ENCODE results near the gene UGT1A6. TPM values are rescaled to one million over a fixed set of nuclear protein-coding genes. Genes with fewer than 3 reads are reported as not detected.

Gene UGT1A6
- total RNA-seq: not detected in 2 replicates

DNA sequence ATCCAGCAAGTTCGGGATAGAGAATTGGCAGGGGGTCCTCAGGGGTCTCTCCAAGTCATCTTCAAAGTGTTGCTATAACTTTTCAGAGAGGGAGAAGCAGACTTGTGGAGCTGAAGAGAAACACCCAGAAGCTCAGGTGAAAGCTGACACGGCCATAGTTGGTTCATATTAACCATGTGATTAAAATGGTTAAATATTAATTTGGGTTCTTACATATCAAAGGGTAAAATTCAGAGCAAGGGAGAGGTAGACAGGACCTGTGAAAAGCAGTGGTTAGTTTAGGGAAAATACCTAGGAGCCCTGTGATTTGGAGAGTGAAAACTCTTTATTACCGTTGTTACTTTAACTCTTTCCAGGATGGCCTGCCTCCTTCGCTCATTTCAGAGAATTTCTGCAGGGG is at the start of gene UGT1A6:
UGT1A6 (plus strand) TSS at position 243 of the 400 bp plus-strand sequence; CDS start at position 358, 115 bp downstream.

DNA sequence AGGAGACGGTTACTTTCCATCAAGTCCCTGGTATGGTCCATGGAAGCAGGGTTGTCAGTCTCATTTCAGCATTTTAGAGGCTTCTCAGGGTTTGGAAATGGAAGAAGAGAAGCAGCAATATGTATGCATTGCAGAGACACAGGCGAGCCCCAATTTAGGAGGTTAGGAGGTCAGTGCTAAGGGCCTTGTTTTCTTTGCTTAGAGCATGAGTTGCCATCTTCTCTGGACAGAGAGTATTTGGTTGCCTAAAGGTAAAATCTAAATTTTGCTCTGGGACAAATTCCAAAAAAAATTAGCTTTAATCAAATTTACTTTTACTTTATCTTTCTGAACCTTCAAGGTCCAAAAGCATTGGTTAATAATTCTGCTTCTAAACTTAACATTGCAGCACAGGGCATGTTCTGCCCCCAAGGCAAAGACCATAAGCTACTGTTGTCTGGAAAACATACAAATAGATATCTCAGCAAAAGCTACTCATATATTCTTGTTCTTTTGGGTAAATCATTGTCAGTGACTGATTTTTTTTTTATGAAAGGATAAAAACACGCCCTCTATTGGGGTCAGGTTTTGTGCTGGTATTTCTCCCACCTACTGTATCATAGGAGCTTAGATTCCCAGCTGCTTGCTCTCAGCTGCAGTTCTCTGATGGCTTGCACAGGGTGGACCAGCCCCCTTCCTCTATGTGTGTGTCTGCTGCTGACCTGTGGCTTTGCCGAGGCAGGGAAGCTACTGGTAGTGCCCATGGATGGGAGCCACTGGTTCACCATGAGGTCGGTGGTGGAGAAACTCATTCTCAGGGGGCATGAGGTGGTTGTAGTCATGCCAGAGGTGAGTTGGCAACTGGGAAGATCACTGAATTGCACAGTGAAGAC is 21.2 kb upstream of the UGT1A6 start, which contains the start of gene UGT1A9:
UGT1A9 (plus strand) TSS at position 609 of the 872 bp plus-strand sequence; CDS start at position 646, 37 bp downstream.

DNA sequence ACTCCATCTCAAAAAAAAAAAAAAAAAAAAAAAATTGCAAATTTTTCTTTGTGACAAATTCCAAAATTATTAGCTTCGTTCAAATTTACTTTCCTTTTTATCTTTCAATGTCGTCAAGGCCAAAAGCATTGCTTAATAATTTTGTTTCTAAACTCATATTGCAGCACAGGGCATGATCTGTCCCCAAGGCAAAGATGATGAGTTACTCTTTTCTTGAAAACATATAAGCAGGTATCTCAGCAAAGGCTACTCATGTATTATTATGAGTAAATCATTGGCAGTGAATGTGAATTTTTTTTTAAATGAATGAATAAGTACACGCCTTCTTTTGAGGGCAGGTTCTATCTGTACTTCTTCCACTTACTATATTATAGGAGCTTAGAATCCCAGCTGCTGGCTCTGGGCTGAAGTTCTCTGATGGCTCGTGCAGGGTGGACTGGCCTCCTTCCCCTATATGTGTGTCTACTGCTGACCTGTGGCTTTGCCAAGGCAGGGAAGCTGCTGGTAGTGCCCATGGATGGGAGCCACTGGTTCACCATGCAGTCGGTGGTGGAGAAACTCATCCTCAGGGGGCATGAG is 11.1 kb upstream of the UGT1A6 start, which contains the start of gene UGT1A7:
UGT1A7 (plus strand) TSS at position 381 of the 579 bp plus-strand sequence; CDS start at position 418, 37 bp downstream.

DNA sequence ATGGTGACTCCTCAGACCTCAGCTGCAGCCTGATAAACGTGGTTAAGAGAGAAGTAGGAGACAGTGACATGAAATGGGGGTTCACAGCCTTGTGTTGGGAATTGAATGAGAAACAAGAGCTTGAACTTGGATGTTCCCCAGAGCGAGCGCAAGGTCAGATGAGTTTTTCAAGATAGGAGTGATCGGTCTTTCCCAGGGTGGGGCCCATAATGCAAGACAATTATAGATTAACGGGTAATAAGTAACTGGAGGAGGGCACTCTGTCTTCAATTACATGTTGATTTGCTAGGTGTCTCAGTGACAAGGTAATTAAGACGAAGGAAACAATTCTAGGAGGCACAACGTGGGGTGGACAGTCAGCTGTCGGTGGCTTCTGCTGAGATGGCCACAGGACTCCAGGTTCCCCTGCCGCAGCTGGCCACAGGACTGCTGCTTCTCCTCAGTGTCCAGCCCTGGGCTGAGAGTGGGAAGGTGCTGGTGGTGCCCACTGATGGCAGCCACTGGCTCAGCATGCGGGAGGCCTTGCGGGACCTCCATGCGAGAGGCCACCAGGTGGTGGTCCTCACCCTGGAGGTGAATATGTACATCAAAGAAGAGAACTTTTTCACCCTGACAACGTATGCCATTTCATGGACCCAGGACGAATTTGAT is 20.0 kb downstream of the UGT1A6 start, which contains the start of gene UGT1A5:
UGT1A5 (plus strand) TSS at position 297 of the 651 bp plus-strand sequence; CDS start at position 382, 85 bp downstream.

DNA sequence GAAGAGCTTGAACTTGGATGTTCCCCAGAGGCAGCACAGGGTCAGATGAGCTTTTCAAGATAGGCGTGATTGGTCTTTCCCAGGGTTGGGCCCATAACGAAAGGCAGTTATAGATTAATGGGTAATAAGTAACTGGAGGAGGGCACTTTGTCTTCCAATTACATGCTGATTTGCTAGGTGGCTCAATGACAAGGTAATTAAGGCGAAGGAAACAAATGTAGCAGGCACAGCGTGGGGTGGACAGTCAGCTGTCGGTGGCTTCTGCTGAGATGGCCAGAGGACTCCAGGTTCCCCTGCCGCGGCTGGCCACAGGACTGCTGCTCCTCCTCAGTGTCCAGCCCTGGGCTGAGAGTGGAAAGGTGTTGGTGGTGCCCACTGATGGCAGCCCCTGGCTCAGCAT is 25.9 kb downstream of the UGT1A6 start, which contains the start of gene UGT1A4:
UGT1A4 (plus strand) TSS at position 185 of the 400 bp plus-strand sequence; CDS start at position 270, 85 bp downstream.

DNA sequence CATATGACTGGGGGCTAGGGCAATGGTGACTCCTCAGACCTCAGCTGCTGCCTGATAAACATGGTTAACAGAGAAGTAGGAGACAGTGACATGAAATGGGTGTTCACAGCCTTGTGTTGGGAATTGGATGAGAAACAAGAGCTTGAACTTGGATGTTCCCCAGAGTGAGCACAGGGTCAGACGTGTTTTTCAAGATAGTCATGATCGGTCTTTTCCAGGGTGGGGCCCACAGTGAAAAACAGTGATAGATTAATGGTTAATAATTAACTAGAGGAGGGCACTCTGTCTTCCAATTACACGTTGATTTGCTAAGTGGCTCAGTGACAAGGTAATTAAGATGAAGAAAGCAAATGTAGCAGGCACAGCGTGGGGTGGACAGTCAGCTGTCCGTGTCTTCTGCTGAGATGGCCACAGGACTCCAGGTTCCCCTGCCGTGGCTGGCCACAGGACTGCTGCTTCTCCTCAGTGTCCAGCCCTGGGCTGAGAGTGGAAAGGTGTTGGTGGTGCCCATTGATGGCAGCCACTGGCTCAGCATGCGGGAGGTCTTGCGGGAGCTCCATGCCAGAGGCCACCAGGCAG is 36.1 kb downstream of the UGT1A6 start, which contains the start of gene UGT1A3:
UGT1A3 (plus strand) TSS at position 320 of the 579 bp plus-strand sequence; CDS start at position 405, 85 bp downstream.

DNA sequence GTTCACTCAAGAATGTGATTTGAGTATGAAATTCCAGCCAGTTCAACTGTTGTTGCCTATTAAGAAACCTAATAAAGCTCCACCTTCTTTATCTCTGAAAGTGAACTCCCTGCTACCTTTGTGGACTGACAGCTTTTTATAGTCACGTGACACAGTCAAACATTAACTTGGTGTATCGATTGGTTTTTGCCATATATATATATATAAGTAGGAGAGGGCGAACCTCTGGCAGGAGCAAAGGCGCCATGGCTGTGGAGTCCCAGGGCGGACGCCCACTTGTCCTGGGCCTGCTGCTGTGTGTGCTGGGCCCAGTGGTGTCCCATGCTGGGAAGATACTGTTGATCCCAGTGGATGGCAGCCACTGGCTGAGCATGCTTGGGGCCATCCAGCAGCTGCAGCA is 67.4 kb downstream of the UGT1A6 start, which contains the start of gene UGT1A1:
UGT1A1 (plus strand) TSS at position 228 of the 400 bp plus-strand sequence; CDS start at position 246, 18 bp downstream.

DNA sequence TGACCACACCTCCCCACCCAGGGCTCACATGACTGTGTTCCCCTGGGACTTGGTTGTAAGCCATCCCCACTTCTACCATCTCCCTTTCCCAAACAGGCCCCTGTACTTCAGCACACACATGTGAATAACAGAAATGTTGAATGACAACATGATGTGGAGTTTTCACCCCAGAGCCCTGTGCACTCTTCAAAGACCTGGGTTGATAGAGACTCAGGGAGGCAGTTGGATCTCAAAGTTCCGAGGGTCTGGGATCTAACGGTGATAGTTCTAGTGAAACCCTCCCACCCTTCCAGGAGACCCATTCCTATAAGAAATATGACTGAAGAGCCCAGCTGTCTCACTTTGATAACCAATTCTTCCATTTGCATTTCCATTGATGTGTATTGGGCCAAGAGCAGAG is 85.3 kb downstream of the UGT1A6 start, which contains the start of gene MROH2A:
MROH2A (plus strand) TSS at position 301 of the 400 bp plus-strand sequence. CDS start 1,029 bp downstream, outside the sequence.

Other genes starting within 250 kb of the UGT1A6 start
- 32.0 and 32.7 TPM in 2 replicates for gene USP40, start 126.1 kb upstream of the UGT1A6 start, total RNA-seq
- gene UGT1A8, start 75.3 kb upstream of the UGT1A6 start, total RNA-seq: not detected in 2 replicates
- gene UGT1A10, start 56.4 kb upstream of the UGT1A6 start, total RNA-seq: not detected in 2 replicates
- not detected in 2 replicates for gene UGT1A9, start 21.0 kb upstream of the UGT1A6 start, total RNA-seq
- gene UGT1A7, start 11.0 kb upstream of the UGT1A6 start, total RNA-seq: not detected in 2 replicates
- not detected in 2 replicates for gene UGT1A5, start 20.0 kb downstream of the UGT1A6 start, total RNA-seq
- gene UGT1A4, start 25.8 kb downstream of the UGT1A6 start, total RNA-seq: not detected in 2 replicates
- gene UGT1A3, start 36.2 kb downstream of the UGT1A6 start, total RNA-seq: not detected in 2 replicates
- not detected in 2 replicates for gene UGT1A1, start 67.4 kb downstream of the UGT1A6 start, total RNA-seq
- gene MROH2A, start 85.4 kb downstream of the UGT1A6 start, total RNA-seq: not detected in 2 replicates
- gene HJURP, start 161.6 kb downstream of the UGT1A6 start, total RNA-seq: 8.2 and 20.3 TPM in 2 replicates
- 0.53 TPM in 1 of 2 replicates, not detected in the other for gene TRPM8, start 224.5 kb downstream of the UGT1A6 start, total RNA-seq

Data from aortic smooth muscle cell (primary cell).